SK-N-SH (cell line): ENCODE results near the gene PLA2G2D. TPM values are rescaled to one million over a fixed set of nuclear protein-coding genes. Genes with fewer than 3 reads are reported as not detected.

Experiments used
- CTCF ChIA-PET: fragments of 300-600, 350-600 bp; formaldehyde crosslinking; extraction: SDS; loops from one replicate; lab custom pipeline; 2021; lab: Yijun Ruan, JAX
- POLR2A ChIA-PET: fragments of 350-600 bp; sonication (Branson Sonifier 250); formaldehyde crosslinking; extraction: SDS; loops from one replicate; lab custom pipeline; 2020; ENCODE audit warnings: antibody characterized with exemption, inconsistent platforms; lab: Yijun Ruan, JAX
- DNase-seq: peaks from one replicate; pipeline ENCODE4 v3.0.0; 2012
- H2AFZ ChIP-seq: fragments of 200-600 bp; sonication (generic); 2 replicates; pipeline ENCODE4 v1.8.1; 2016; ENCODE audit warnings: antibody characterized with exemption, mild to moderate bottlenecking, low read depth
- H3F3A ChIP-seq: fragments of 200-600 bp; sonication (generic); replicated peaks from 2 replicates; pipeline ENCODE3; 2016; ENCODE audit warnings: antibody characterized with exemption, mild to moderate bottlenecking; ENCODE audit not compliant: insufficient read depth
- H3K27ac ChIP-seq, 2 experiments: fragments of 200-500 bp in 1 of 2; fragments of 200-600 bp in 1 of 2; sonication (Bioruptor generic) in 1 of 2; sonication (generic), shearing (Covaris generic) in 1 of 2; 2 replicates each; pipeline versions ENCODE4 v1.5.1 to v1.6.1; 2014 to 2016; ENCODE audit warnings: low read depth in 2 of 2, inconsistent platforms in 1 of 2, low read length in 1 of 2, mild to moderate bottlenecking in 1 of 2, mixed read lengths in 1 of 2
- H3K27me3 ChIP-seq: fragments of 200-600 bp; sonication (generic), shearing (Covaris generic); 2 replicates; pipeline ENCODE4 v1.6.1; 2016; ENCODE audit warnings: mixed run types; ENCODE audit not compliant: insufficient read depth
- H3K36me3 ChIP-seq, 2 experiments: fragments of 200-500 bp in 1 of 2; fragments of 200-600 bp in 1 of 2; sonication (Bioruptor generic) in 1 of 2; sonication (generic) in 1 of 2; replicated peaks in 1 of 2; 2 replicates each; pipeline versions ENCODE3 to v1.5.1; 2014 to 2016; ENCODE audit warnings: low read length in 1 of 2, mild to moderate bottlenecking in 1 of 2; ENCODE audit not compliant: insufficient read depth in 2 of 2, control insufficient read depth in 1 of 2
- H3K4me1 ChIP-seq, 2 experiments: fragments of 200-500 bp in 1 of 2; fragments of 200-600 bp in 1 of 2; sonication (Bioruptor generic) in 1 of 2; sonication (generic), shearing (Covaris generic) in 1 of 2; 2 replicates each; pipeline versions ENCODE4 v1.5.1 to v1.6.1; 2014 to 2016; ENCODE audit warnings: low read depth in 1 of 2, low read length in 1 of 2, mixed run types in 1 of 2; ENCODE audit not compliant: insufficient read depth in 2 of 2, control insufficient read depth in 1 of 2
- H3K4me2 ChIP-seq: fragments of 200-600 bp; sonication (generic), shearing (Covaris generic); 2 replicates; pipeline ENCODE4 v1.6.1; 2017; ENCODE audit warnings: mixed run types
- H3K4me3 ChIP-seq, 2 experiments: fragments of 200-500 bp in 1 of 2; fragments of 200-600 bp in 1 of 2; sonication (Bioruptor generic) in 1 of 2; sonication (generic), shearing (Covaris generic) in 1 of 2; 2 replicates each; pipeline versions ENCODE4 v1.5.1 to v1.8.1; 2014 to 2016; ENCODE audit warnings: low read depth in 2 of 2, inconsistent platforms in 1 of 2, low read length in 1 of 2, mild to moderate bottlenecking in 1 of 2, mixed read lengths in 1 of 2, moderate library complexity in 1 of 2
- H3K79me2 ChIP-seq: fragments of 200-600 bp; sonication (generic); 2 replicates; pipeline ENCODE4 v1.8.1; 2017; ENCODE audit warnings: mild to moderate bottlenecking; ENCODE audit not compliant: insufficient read depth
- H3K9ac ChIP-seq: fragments of 200-600 bp; sonication (generic); 2 replicates; pipeline ENCODE4 v1.6.1; 2017; ENCODE audit warnings: mixed run types
- H3K9me2 ChIP-seq: fragments of 200-600 bp; sonication (generic); 2 replicates; pipeline ENCODE4 v1.6.1; 2017; ENCODE audit warnings: mixed run types
- H3K9me3 ChIP-seq: fragments of 200-600 bp; sonication (generic); 2 replicates; pipeline ENCODE4 v1.6.1; 2017; ENCODE audit warnings: mixed run types, mild to moderate bottlenecking, moderate library complexity
- H4K20me1 ChIP-seq: fragments of 200-600 bp; sonication (generic); 2 replicates; pipeline ENCODE4 v1.6.1; 2017; ENCODE audit warnings: mild to moderate bottlenecking, mixed run types; ENCODE audit not compliant: insufficient read depth
- CTCF ChIP-seq: fragments of 200-600 bp; sonication (generic); IDR thresholded peaks from 2 replicates; pipeline ENCODE4 v1.6.1; 2017; ENCODE audit warnings: antibody characterized with exemption, mild to moderate bottlenecking, moderate library complexity
- EP300 ChIP-seq, 2 experiments: IDR thresholded peaks; 2 replicates each; pipeline versions ENCODE4 v1.4.0 to v1.6.1; 2012; ENCODE audit warnings: borderline replicate concordance in 1 of 2, low read depth in 1 of 2, low read length in 1 of 2
- EZH2phosphoT487 ChIP-seq: fragments of 200-600 bp; sonication (generic); IDR thresholded peaks from 2 replicates; pipeline ENCODE4 v1.6.1; 2017; ENCODE audit warnings: low read depth, mixed run types, mild to moderate bottlenecking, antibody characterized with exemption, moderate library complexity, borderline replicate concordance
- JUND ChIP-seq: IDR thresholded peaks from 2 replicates; pipeline ENCODE4 v1.4.0; 2012
- MXI1 ChIP-seq: IDR thresholded peaks from 2 replicates; pipeline ENCODE4 v1.6.1; 2012; ENCODE audit warnings: mild to moderate bottlenecking, low read depth, low read length, improper control_type of control experiment
- RCOR1 ChIP-seq: fragments of 150-350 bp; IDR thresholded peaks from 2 replicates; pipeline ENCODE4 v1.6.1; 2017; ENCODE audit warnings: antibody characterized with exemption, low read length
- REST ChIP-seq: IDR thresholded peaks from 2 replicates; pipeline ENCODE4 v1.6.1; 2012; ENCODE audit warnings: mild to moderate bottlenecking, low read depth, low read length, moderate library complexity
- TEAD4 ChIP-seq: IDR thresholded peaks from 2 replicates; pipeline ENCODE4 v1.4.0; 2012; ENCODE audit warnings: mild to moderate bottlenecking, borderline replicate concordance; ENCODE audit not compliant: insufficient read depth
- WGBS: methylation state at CpG from one replicate; pipeline ENCODE4 v1.1.6; 2017; ENCODE audit warnings: low lambda C conversion rate; 5-methylcytosine and 5-hydroxymethylcytosine counted together
- polyA plus RNA-seq, 3 experiments: library from polyadenylated mRNA; depleted of rRNA; stranded (reverse); fragments of >200 nt; gene quantifications; 2 replicates each; pipeline ENCODE4 v1.2.3, GENCODE V29; 2012

Gene PLA2G2D
- polyA plus RNA-seq, 1 of the 3 experiments (the other 2 are of a cell fraction) = not detected

GRCh38 chr1:20078171-20078651 lies 41.1 kb downstream of the PLA2G2D start (continued):
- no peak for TF ChIP-seq REST
- no peak for TF ChIP-seq CTCF
- no peak for TF ChIP-seq JUND
- TF ChIP-seq MXI1 = no peak
- no peak for TF ChIP-seq TEAD4

- no peaks in the 10 kb centered on the region for H3K79me2 ChIP-seq
- WGBS = 27% methylated on average over 5 of the region's 5 CpGs
- no peaks in the 10 kb centered on the region for H4K20me1 ChIP-seq
- no peaks in the 10 kb centered on the region for H3K9me3 ChIP-seq
- no peak overlapping the region for H2AFZ ChIP-seq
- TF ChIP-seq TEAD4 (no peak), EP300 (IDR thresholded peaks at IDR 0.05; ENCODE audit: borderline replicate concordance in 1 of 2, low read depth in 1 of 2, low read length in 1 of 2) (no peak), REST (no peak), RCOR1 (no peak), EZH2phosphoT487 (no peak)
- TF ChIP-seq, all 33 proteins: peak for 0
- Histone ChIP-seq H3K36me3 (no peaks in the 10 kb centered on the region), H3K9ac (no peak overlapping the region), H3K4me1 (no peaks in the 10 kb centered on the region), H3K4me3 (no peak overlapping the region), H3K9me2 (no peaks in the 10 kb centered on the region), H3F3A (no peaks in the 10 kb centered on the region), H3K27ac (no peak overlapping the region), H3K27me3 (peaks cover 19% of the 10 kb centered on the region; the same call in 1 of the 2 replicates), H3K4me2 (no peak overlapping the region)
- ChIA-PET CTCF (no interaction called here), POLR2A (no interaction called here)
- no peak for DNase-seq
These were observed 42.5 kb downstream of the PLA2G2D start for GRCh38 chr1:20076710-20077461.
